ENCODE measurements around the gene ABCB11.

ABCB11 gene

GRCh38 chr2:168930242-168930641 is 100.9 kb downstream of the ABCB11 start:
- no peak overlapping the region for H3K4me3 Mint-ChIP-seq
- H3K4me1 Mint-ChIP-seq, result peaks cover 8 to 10% of the 10 kb centered on the region in 2 donors
- peaks cover 0 to 5% of the 10 kb centered on the region in 2 donors for H3K27me3 Mint-ChIP-seq
- no peak overlapping the region for H3K27ac Mint-ChIP-seq
- H3K36me3 Mint-ChIP-seq, result peaks cover 0 to 4% of the 10 kb centered on the region in 2 donors
- H3K9me3 Mint-ChIP-seq, result no peaks in the 10 kb centered on the region
- no peak for ATAC-seq (replicated peaks)
- no peak for DNase-seq

- H3K4me3 Mint-ChIP-seq, result no peak overlapping the region
- H3K27ac Mint-ChIP-seq, result no peak overlapping the region
- no peak for DNase-seq
- peaks cover 8 to 10% of the 10 kb centered on the region in 2 donors for H3K4me1 Mint-ChIP-seq
- ATAC-seq (replicated peaks), result no peak
- H3K27me3 Mint-ChIP-seq, result no peaks in the 10 kb centered on the region
- H3K9me3 Mint-ChIP-seq, result no peaks in the 10 kb centered on the region
- peaks cover 0 to 4% of the 10 kb centered on the region in 2 donors for H3K36me3 Mint-ChIP-seq
Observed at GRCh38 chr2:168929031-168929430, 102.1 kb downstream of the ABCB11 start.

DNA sequence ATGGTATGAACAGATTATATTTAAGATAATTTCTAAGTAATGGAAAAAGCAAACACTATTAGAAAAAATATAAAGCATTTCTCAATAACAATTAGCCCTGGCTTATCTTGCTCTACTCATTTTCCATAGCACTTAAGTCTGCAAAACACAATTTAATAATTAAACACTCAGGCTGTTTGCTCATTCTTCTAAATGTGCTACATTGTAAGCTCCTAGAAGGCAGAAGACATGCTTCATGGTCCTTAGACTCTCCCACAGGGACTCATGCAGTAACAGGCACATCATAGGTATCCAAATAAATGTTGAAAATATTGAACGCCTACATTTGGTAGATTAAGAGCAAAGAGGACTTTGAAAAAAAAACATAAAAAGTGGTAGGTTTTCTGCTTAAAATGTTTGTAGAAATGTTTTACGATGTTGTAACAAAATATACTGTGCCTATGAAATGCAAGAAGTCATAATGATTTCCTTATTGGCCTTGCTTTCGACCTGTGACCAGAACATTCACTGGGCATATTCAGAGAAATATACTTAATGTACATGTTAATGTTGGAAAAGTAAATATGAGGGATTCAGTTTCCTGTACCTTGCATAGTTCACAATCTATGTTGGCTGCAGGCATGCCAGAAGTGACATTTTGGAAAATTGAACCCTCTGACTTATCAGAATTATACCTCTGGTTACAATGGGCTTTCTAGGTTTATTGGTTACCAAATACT is 102.9 kb downstream of the ABCB11 start:
- DNase-seq (no peak), ATAC-seq (replicated peaks) (no peak)
- Mint-ChIP-seq H3K4me3 (no peak overlapping the region), H3K36me3 (peaks cover 0 to 4% of the 10 kb centered on the region in 2 donors), H3K27me3 (peaks cover 5% of the 10 kb centered on the region in 2 donors), H3K4me1 (peaks cover 8 to 10% of the 10 kb centered on the region in 2 donors), H3K9me3 (no peaks in the 10 kb centered on the region), H3K27ac (no peak overlapping the region)

DNA sequence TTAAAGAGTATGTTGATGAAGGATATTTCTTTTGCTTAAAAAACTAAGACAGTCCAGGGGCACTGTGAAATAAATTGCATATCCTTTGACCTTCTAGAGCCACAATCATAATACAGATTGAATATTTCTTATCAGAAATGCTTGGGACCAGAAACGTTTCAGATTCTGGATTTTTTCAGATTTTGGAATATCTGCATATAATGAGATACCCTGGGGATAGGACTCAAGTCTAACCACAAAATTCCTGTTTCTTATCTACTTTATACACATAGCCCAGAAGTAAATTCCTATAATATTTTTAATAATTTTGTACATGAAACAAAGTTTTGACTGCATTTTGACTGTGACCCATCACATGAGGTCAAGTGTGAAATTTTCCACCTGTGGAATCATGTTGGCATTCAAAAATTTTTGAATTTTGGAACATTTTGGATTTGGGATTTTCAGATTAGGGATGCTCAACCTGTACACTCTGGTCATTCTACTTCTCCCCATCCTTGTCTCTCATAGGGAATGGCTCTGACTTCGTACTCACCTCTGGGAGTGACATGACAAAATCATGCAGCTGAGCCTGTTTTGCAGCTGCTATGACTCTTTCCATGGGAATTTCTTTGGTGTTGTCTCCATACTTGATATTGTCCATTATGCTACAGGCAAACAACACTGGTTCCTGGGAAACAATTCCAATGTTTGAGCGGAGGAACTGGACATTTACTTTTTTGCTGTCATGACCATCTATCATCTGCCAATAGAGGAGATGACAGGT is 104.3 kb downstream of the ABCB11 start:
- no peak for ATAC-seq (replicated peaks)
- Mint-ChIP-seq H3K9me3 (no peaks in the 10 kb centered on the region), H3K27ac (no peak overlapping the region), H3K27me3 (peaks cover 5 to 9% of the 10 kb centered on the region in 2 donors), H3K36me3 (no peaks in the 10 kb centered on the region), H3K4me1 (peaks cover 8 to 10% of the 10 kb centered on the region in 2 donors), H3K4me3 (no peak overlapping the region)
- DNase-seq, result no peak

DNA sequence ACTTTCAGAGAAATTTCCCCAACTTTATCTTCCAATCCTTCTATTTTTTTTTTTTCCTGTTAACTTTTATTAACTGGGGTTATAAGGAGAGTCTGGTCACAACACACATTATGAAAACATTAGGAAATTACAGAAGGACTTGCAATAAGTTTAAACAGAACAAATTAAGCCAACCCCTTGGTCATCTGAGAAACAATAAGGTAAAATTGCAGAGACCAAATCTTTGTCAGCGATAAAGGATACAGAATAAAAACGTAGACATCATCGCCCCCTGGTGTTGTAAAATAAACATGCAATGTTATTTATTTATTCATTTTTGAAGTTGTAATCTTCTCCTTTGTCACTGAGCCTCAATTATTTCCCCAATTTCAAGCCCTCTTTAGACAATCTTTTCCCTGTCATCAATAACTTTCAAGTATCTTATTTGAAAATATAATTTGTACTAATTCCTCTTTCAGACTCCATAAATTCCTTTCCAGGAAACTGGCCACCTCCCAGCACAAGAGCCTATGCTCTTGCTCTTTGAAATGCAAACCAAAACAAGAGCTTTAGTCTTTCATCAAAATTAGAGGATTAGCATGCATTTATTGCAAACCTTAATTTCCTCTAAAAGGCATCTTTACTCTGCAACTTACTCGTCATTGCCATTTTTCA is 110.5 kb downstream of the ABCB11 start:
- ATAC-seq (replicated peaks), result peak in 1 of 2 donors; percentile 41
- Mint-ChIP-seq H3K36me3 (no peaks in the 10 kb centered on the region), H3K27me3 (peaks cover 5 to 9% of the 10 kb centered on the region in 2 donors), H3K4me1 (no peaks in the 10 kb centered on the region), H3K4me3 (no peak overlapping the region), H3K9me3 (no peaks in the 10 kb centered on the region), H3K27ac (no peak overlapping the region)
- no peak for DNase-seq

- DNase-seq, result no peak
- Mint-ChIP-seq H3K27ac (no peak overlapping the region), H3K4me1 (peaks cover 4 to 6% of the 10 kb centered on the region in 2 donors), H3K36me3 (no peaks in the 10 kb centered on the region), H3K27me3 (peaks cover 14 to 22% of the 10 kb centered on the region in 2 donors), H3K4me3 (no peak overlapping the region), H3K9me3 (no peaks in the 10 kb centered on the region)
- ATAC-seq (replicated peaks), result no peak
Observed at GRCh38 chr2:168916331-168916675, 114.8 kb downstream of the ABCB11 start.

DNA sequence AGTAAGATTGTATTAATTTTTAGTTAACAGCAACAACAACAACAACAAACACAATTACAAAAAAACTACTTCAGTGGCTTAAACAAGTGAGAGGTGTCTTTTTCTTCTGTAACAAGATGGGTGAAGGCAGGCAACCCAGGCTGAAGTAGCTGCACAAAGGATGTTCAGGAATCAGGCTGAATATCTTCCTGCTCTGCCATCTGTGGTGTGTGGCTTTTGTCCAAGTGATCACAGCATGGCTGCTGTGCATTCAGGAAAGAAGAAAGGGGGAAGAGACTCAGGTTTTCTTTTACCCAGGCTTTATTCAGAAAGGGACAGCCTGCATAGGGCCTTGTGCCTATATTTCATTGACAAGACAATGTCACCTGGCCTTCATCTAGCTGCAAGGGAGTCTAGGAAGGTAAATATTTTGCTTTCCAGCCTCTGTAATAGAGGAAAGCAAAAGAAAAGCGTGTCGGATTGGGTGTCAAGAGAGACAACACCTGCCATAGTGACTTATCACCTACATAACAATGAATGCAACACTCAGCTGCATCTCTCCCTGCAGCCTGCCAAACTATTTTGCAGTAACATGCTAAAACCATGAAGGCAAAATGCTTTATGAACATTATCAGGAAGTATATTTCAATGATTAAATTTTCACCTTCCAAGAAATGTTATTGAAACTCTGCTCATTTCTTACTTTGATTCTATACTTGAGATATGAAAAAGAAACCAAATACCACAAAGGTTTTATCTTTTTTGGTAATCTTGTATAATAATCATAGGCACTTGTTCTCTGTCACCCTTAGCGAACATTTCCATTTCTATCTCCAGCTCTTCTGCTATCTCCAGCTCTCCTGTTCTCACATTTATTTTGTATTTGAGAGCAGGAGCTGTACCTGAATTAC is 115.4 kb downstream of the ABCB11 start:
- H3K4me1 Mint-ChIP-seq, result peaks cover 4 to 6% of the 10 kb centered on the region in 2 donors
- ATAC-seq (replicated peaks), result no peak
- H3K9me3 Mint-ChIP-seq, result no peaks in the 10 kb centered on the region
- no peak for DNase-seq
- no peak overlapping the region for H3K4me3 Mint-ChIP-seq
- H3K27me3 Mint-ChIP-seq, result peaks cover 14 to 22% of the 10 kb centered on the region in 2 donors
- H3K27ac Mint-ChIP-seq, result no peak overlapping the region
- H3K36me3 Mint-ChIP-seq, result no peaks in the 10 kb centered on the region

GRCh38 chr2:168913495-168913894 is 117.6 kb downstream of the ABCB11 start:
- Mint-ChIP-seq H3K27me3 (peaks cover 14 to 22% of the 10 kb centered on the region in 2 donors), H3K9me3 (no peaks in the 10 kb centered on the region), H3K4me3 (no peak overlapping the region)

GRCh38 chr2:168912901-168913369 is 118.2 kb downstream of the ABCB11 start:
- no peaks in the 10 kb centered on the region for H3K36me3 Mint-ChIP-seq
- DNase-seq (no peak), ATAC-seq (replicated peaks) (peak in 1 of 2 donors; percentile 49)
- no peak overlapping the region for H3K27ac Mint-ChIP-seq
- peak overlapping the region; percentile 60 to 77 for H3K4me3 Mint-ChIP-seq
- H3K9me3 Mint-ChIP-seq, result no peaks in the 10 kb centered on the region
- peaks cover 4 to 6% of the 10 kb centered on the region in 2 donors for H3K4me1 Mint-ChIP-seq
- H3K27me3 Mint-ChIP-seq, result peaks cover 14 to 22% of the 10 kb centered on the region in 2 donors

More at GRCh38 chr2:168913495-168913894, 117.6 kb downstream of the ABCB11 start:
- Mint-ChIP-seq H3K27ac (no peak overlapping the region), H3K4me1 (peaks cover 4 to 6% of the 10 kb centered on the region in 2 donors), H3K36me3 (no peaks in the 10 kb centered on the region)
- no peak for ATAC-seq (replicated peaks)
- DNase-seq, result no peak

DNA sequence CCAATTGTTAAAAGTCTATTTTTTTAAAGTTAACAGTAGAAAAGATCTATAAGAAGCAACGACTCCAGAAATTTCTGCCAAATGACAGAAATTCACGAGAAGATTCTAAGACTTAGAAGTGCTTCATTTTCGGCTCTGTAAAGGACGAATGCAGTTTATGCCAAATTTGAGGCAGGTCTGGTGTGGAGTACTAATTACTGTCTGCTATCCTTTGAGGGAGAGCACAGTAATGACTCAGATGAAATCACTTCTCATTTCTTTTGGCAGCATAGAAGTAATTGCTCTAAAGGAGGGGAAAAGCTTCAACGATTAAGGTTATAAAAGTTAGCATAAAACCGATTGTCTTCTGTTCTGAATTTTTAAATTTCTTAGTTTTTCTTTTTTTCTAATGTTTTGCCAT is 118.7 kb downstream of the ABCB11 start:
- H3K27me3 Mint-ChIP-seq, result peaks cover 14 to 22% of the 10 kb centered on the region in 2 donors
- H3K9me3 Mint-ChIP-seq, result no peaks in the 10 kb centered on the region
- H3K4me3 Mint-ChIP-seq, result peak overlapping the region; percentile 60 to 77
- H3K27ac Mint-ChIP-seq, result no peak overlapping the region
- no peaks in the 10 kb centered on the region for H3K36me3 Mint-ChIP-seq
- ATAC-seq (replicated peaks) (peak in 1 of 2 donors; percentile 53), DNase-seq (no peak)
- H3K4me1 Mint-ChIP-seq, result peaks cover 4 to 6% of the 10 kb centered on the region in 2 donors

DNA sequence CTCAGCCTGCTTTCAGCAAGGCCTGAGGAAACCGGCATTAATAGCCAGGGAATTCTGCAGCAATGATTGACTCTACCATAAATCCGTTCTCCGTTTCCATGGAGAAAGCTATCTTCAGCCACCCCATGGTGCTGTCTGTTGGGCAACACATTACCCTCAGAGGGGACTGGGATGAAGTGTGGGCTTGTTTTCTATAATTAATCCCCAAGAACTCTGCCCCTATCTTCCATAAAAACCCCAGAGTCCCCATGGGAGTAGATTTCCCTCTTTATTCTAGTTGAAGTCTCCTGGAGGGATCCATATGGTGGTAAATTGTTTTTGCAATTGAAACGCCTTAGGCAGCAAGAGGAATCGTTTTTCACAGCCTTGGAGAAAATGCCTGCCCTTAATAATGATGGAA is 120.8 kb downstream of the ABCB11 start:
- no peaks in the 10 kb centered on the region for H3K9me3 Mint-ChIP-seq
- H3K4me3 Mint-ChIP-seq, result no peak overlapping the region
- no peak overlapping the region for H3K27ac Mint-ChIP-seq
- H3K36me3 Mint-ChIP-seq, result no peaks in the 10 kb centered on the region
- peaks cover 14 to 22% of the 10 kb centered on the region in 2 donors for H3K27me3 Mint-ChIP-seq
- DNase-seq, result no peak
- H3K4me1 Mint-ChIP-seq, result peaks cover 4 to 6% of the 10 kb centered on the region in 2 donors
- no peak for ATAC-seq (replicated peaks)

GRCh38 chr2:168907940-168908662 is 123.0 kb downstream of the ABCB11 start:
- Mint-ChIP-seq H3K36me3 (no peaks in the 10 kb centered on the region), H3K27ac (no peak overlapping the region), H3K27me3 (peaks cover 6 to 11% of the 10 kb centered on the region in 2 donors), H3K4me1 (peaks cover 3 to 6% of the 10 kb centered on the region in 2 donors), H3K4me3 (no peak overlapping the region), H3K9me3 (no peaks in the 10 kb centered on the region)
- ATAC-seq (replicated peaks), result no peak
- no peak for DNase-seq

GRCh38 chr2:168904358-168904757 is 126.8 kb downstream of the ABCB11 start:
- H3K27me3 Mint-ChIP-seq, result no peaks in the 10 kb centered on the region
- ATAC-seq (replicated peaks) (no peak), DNase-seq (no peak)
- no peak overlapping the region for H3K27ac Mint-ChIP-seq
- no peaks in the 10 kb centered on the region for H3K36me3 Mint-ChIP-seq
- H3K9me3 Mint-ChIP-seq, result no peaks in the 10 kb centered on the region
- H3K4me1 Mint-ChIP-seq, result no peaks in the 10 kb centered on the region
- no peak overlapping the region for H3K4me3 Mint-ChIP-seq

All from stimulated activated naive B cell treated with anti-CD40 and anti-IgM and Interleukin-4, amounts not matched to agents 10 μg/mL and 1 μg/mL and 100 μg/mL, for 72 hours (primary cell).